ENCODE results near the gene CDH23.

The CDH23 gene

GRCh38 chr10:71818674-71819260 lies 422.0 kb downstream of the CDH23 start:
- H3K36me3 ChIP-seq (ENCODE audit: insufficient read depth, low read depth, low read length), result peaks cover 84% of the 10 kb centered on the region

GRCh38 chr10:71819441-71819861 lies 422.7 kb downstream of the CDH23 start:
- H3K27ac ChIP-seq (ENCODE audit: low read length), result no peak overlapping the region
- no peaks in the 10 kb centered on the region for H3K27me3 ChIP-seq (ENCODE audit: insufficient read depth, low read length)
- H3K36me3 ChIP-seq (ENCODE audit: insufficient read depth, low read depth, low read length), result peaks cover 91% of the 10 kb centered on the region
- H3K4me1 ChIP-seq (ENCODE audit: insufficient read depth, low read length), result no peaks in the 10 kb centered on the region
- no peak overlapping the region for H3K9ac ChIP-seq (ENCODE audit: low read depth, low read length)
- H3K4me3 ChIP-seq (ENCODE audit: low read length), result no peak overlapping the region
- H3K9me3 ChIP-seq (ENCODE audit: insufficient read depth, low read depth, low read length), result no peaks in the 10 kb centered on the region

More at GRCh38 chr10:71818674-71819260, 422.0 kb downstream of the CDH23 start:
- Histone ChIP-seq H3K27me3 (ENCODE audit: insufficient read depth, low read length) (no peaks in the 10 kb centered on the region), H3K9ac (ENCODE audit: low read depth, low read length) (no peak overlapping the region), H3K9me3 (ENCODE audit: insufficient read depth, low read depth, low read length) (no peaks in the 10 kb centered on the region), H3K4me3 (ENCODE audit: low read length) (no peak overlapping the region), H3K4me1 (ENCODE audit: insufficient read depth, low read length) (no peaks in the 10 kb centered on the region), H3K27ac (ENCODE audit: low read length) (no peak overlapping the region)

GRCh38 chr10:71819985-71820384 lies 423.3 kb downstream of the CDH23 start:
- Histone ChIP-seq H3K27ac (ENCODE audit: low read length) (no peak overlapping the region), H3K4me3 (ENCODE audit: low read length) (no peak overlapping the region), H3K9me3 (ENCODE audit: insufficient read depth, low read depth, low read length) (no peaks in the 10 kb centered on the region), H3K27me3 (ENCODE audit: insufficient read depth, low read length) (no peaks in the 10 kb centered on the region), H3K36me3 (ENCODE audit: insufficient read depth, low read depth, low read length) (peaks cover 96% of the 10 kb centered on the region), H3K4me1 (ENCODE audit: insufficient read depth, low read length) (no peaks in the 10 kb centered on the region), H3K9ac (ENCODE audit: low read depth, low read length) (no peak overlapping the region)

GRCh38 chr10:71820966-71821365 lies 424.2 kb downstream of the CDH23 start:
- Histone ChIP-seq H3K4me1 (ENCODE audit: insufficient read depth, low read length) (no peaks in the 10 kb centered on the region), H3K4me3 (ENCODE audit: low read length) (no peak overlapping the region), H3K27ac (ENCODE audit: low read length) (no peak overlapping the region), H3K27me3 (ENCODE audit: insufficient read depth, low read length) (no peaks in the 10 kb centered on the region), H3K9me3 (ENCODE audit: insufficient read depth, low read depth, low read length) (no peaks in the 10 kb centered on the region), H3K36me3 (ENCODE audit: insufficient read depth, low read depth, low read length) (peaks cover 99% of the 10 kb centered on the region), H3K9ac (ENCODE audit: low read depth, low read length) (no peak overlapping the region)

GRCh38 chr10:71821909-71822763 lies 425.4 kb downstream of the CDH23 start:
- H3K4me3 ChIP-seq (ENCODE audit: low read length), result no peak overlapping the region
- peaks cover 97% of the 10 kb centered on the region for H3K36me3 ChIP-seq (ENCODE audit: insufficient read depth, low read depth, low read length)
- H3K27ac ChIP-seq (ENCODE audit: low read length), result no peak overlapping the region
- no peaks in the 10 kb centered on the region for H3K27me3 ChIP-seq (ENCODE audit: insufficient read depth, low read length)
- no peaks in the 10 kb centered on the region for H3K4me1 ChIP-seq (ENCODE audit: insufficient read depth, low read length)
- H3K9ac ChIP-seq (ENCODE audit: low read depth, low read length), result no peak overlapping the region
- no peaks in the 10 kb centered on the region for H3K9me3 ChIP-seq (ENCODE audit: insufficient read depth, low read depth, low read length)

- Histone ChIP-seq H3K4me3 (ENCODE audit: low read length) (no peak overlapping the region), H3K9ac (ENCODE audit: low read depth, low read length) (no peak overlapping the region), H3K9me3 (ENCODE audit: insufficient read depth, low read depth, low read length) (no peaks in the 10 kb centered on the region), H3K36me3 (ENCODE audit: insufficient read depth, low read depth, low read length) (peaks cover 95% of the 10 kb centered on the region), H3K27ac (ENCODE audit: low read length) (no peak overlapping the region), H3K4me1 (ENCODE audit: insufficient read depth, low read length) (no peaks in the 10 kb centered on the region), H3K27me3 (ENCODE audit: insufficient read depth, low read length) (no peaks in the 10 kb centered on the region)
These were observed 426.6 kb downstream of the CDH23 start for GRCh38 chr10:71823356-71823755.

- peaks cover 95% of the 10 kb centered on the region for H3K36me3 ChIP-seq (ENCODE audit: insufficient read depth, low read depth, low read length)
- no peaks in the 10 kb centered on the region for H3K27me3 ChIP-seq (ENCODE audit: insufficient read depth, low read length)
- no peak overlapping the region for H3K9ac ChIP-seq (ENCODE audit: low read depth, low read length)
These were observed 427.6 kb downstream of the CDH23 start for GRCh38 chr10:71824333-71824732.

GRCh38 chr10:71825217-71825616 lies 428.5 kb downstream of the CDH23 start:
- Histone ChIP-seq H3K27ac (ENCODE audit: low read length) (no peak overlapping the region), H3K36me3 (ENCODE audit: insufficient read depth, low read depth, low read length) (peaks cover 94% of the 10 kb centered on the region), H3K27me3 (ENCODE audit: insufficient read depth, low read length) (no peaks in the 10 kb centered on the region)

More at GRCh38 chr10:71824333-71824732, 427.6 kb downstream of the CDH23 start:
- no peak overlapping the region for H3K4me3 ChIP-seq (ENCODE audit: low read length)
- H3K9me3 ChIP-seq (ENCODE audit: insufficient read depth, low read depth, low read length), result no peaks in the 10 kb centered on the region
- no peaks in the 10 kb centered on the region for H3K4me1 ChIP-seq (ENCODE audit: insufficient read depth, low read length)
- H3K27ac ChIP-seq (ENCODE audit: low read length), result no peak overlapping the region

GRCh38 chr10:71827852-71828251 lies 431.1 kb downstream of the CDH23 start:
- Histone ChIP-seq H3K27ac (ENCODE audit: low read length) (no peak overlapping the region), H3K9me3 (ENCODE audit: insufficient read depth, low read depth, low read length) (no peaks in the 10 kb centered on the region), H3K27me3 (ENCODE audit: insufficient read depth, low read length) (no peaks in the 10 kb centered on the region), H3K9ac (ENCODE audit: low read depth, low read length) (no peak overlapping the region), H3K36me3 (ENCODE audit: insufficient read depth, low read depth, low read length) (peaks cover 92% of the 10 kb centered on the region), H3K4me3 (ENCODE audit: low read length) (no peak overlapping the region), H3K4me1 (ENCODE audit: insufficient read depth, low read length) (no peaks in the 10 kb centered on the region)

More at GRCh38 chr10:71825217-71825616, 428.5 kb downstream of the CDH23 start:
- Histone ChIP-seq H3K9ac (ENCODE audit: low read depth, low read length) (no peak overlapping the region), H3K9me3 (ENCODE audit: insufficient read depth, low read depth, low read length) (no peaks in the 10 kb centered on the region), H3K4me1 (ENCODE audit: insufficient read depth, low read length) (no peaks in the 10 kb centered on the region), H3K4me3 (ENCODE audit: low read length) (no peak overlapping the region)

- H3K4me3 ChIP-seq (ENCODE audit: low read length), result no peak overlapping the region
These were observed 432.0 kb downstream of the CDH23 start for GRCh38 chr10:71828702-71829101.

GRCh38 chr10:71829171-71829570 lies 432.5 kb downstream of the CDH23 start:
- Histone ChIP-seq H3K36me3 (ENCODE audit: insufficient read depth, low read depth, low read length) (peaks cover 91% of the 10 kb centered on the region), H3K9ac (ENCODE audit: low read depth, low read length) (no peak overlapping the region), H3K27me3 (ENCODE audit: insufficient read depth, low read length) (no peaks in the 10 kb centered on the region), H3K9me3 (ENCODE audit: insufficient read depth, low read depth, low read length) (no peaks in the 10 kb centered on the region), H3K4me3 (ENCODE audit: low read length) (no peak overlapping the region), H3K4me1 (ENCODE audit: insufficient read depth, low read length) (no peaks in the 10 kb centered on the region), H3K27ac (ENCODE audit: low read length) (no peak overlapping the region)

More at GRCh38 chr10:71828702-71829101, 432.0 kb downstream of the CDH23 start:
- Histone ChIP-seq H3K9ac (ENCODE audit: low read depth, low read length) (no peak overlapping the region), H3K4me1 (ENCODE audit: insufficient read depth, low read length) (no peaks in the 10 kb centered on the region), H3K9me3 (ENCODE audit: insufficient read depth, low read depth, low read length) (no peaks in the 10 kb centered on the region), H3K36me3 (ENCODE audit: insufficient read depth, low read depth, low read length) (peaks cover 91% of the 10 kb centered on the region), H3K27ac (ENCODE audit: low read length) (no peak overlapping the region), H3K27me3 (ENCODE audit: insufficient read depth, low read length) (no peaks in the 10 kb centered on the region)

- Histone ChIP-seq H3K9me3 (ENCODE audit: insufficient read depth, low read depth, low read length) (no peaks in the 10 kb centered on the region), H3K4me1 (ENCODE audit: insufficient read depth, low read length) (no peaks in the 10 kb centered on the region), H3K27ac (ENCODE audit: low read length) (no peak overlapping the region), H3K27me3 (ENCODE audit: insufficient read depth, low read length) (no peaks in the 10 kb centered on the region), H3K4me3 (ENCODE audit: low read length) (no peak overlapping the region), H3K36me3 (ENCODE audit: insufficient read depth, low read depth, low read length) (peaks cover 84% of the 10 kb centered on the region), H3K9ac (ENCODE audit: low read depth, low read length) (no peak overlapping the region)
These were observed 433.2 kb downstream of the CDH23 start for GRCh38 chr10:71829896-71830295.

Data from iPS-20b (cell line).